Tibial nerve (tissue), 4 donors: Measurements from ENCODE around the gene PDE3A. TPM values are rescaled to one million over a fixed set of nuclear protein-coding genes. Genes with fewer than 3 reads are reported as not detected.

Source experiments
- DNase-seq, 2 donors: peaks; one replicate each; pipeline ENCODE4 v3.0.0-alpha.2; 2019; ENCODE audit warnings: low spot score in 2 of 2
- H3K27ac ChIP-seq, 4 donors: fragments of 200-600 bp; sonication (generic) in 3 of 4; one replicate each; pipeline ENCODE4 v1.5.1; 2017 to 2019; ENCODE audit warnings: mild to moderate bottlenecking in 1 of 4
- H3K27me3 ChIP-seq, 2 donors: fragments of 200-600 bp; sonication (generic) in 1 of 2; one replicate each; pipeline versions ENCODE4 v1.5.1 to v1.6.0; 2017 to 2019
- H3K36me3 ChIP-seq, 3 donors: fragments of 200-600 bp; sonication (generic); one replicate each; pipeline ENCODE4 v1.5.1; 2018 to 2019
- H3K4me1 ChIP-seq, 4 donors: fragments of 200-600 bp; sonication (generic) in 3 of 4; one replicate each; pipeline ENCODE4 v1.5.1; 2017 to 2019
- H3K4me3 ChIP-seq, 4 donors: fragments of 200-600 bp; sonication (generic) in 3 of 4; one replicate each; pipeline ENCODE4 v1.5.1; 2017 to 2019; ENCODE audit warnings: mild to moderate bottlenecking in 1 of 4, moderate library complexity in 1 of 4
- H3K9me3 ChIP-seq, 4 donors: fragments of 200-600 bp; sonication (generic) in 3 of 4; one replicate each; pipeline ENCODE4 v1.5.1; 2017 to 2019
- CTCF ChIP-seq, 5 experiments: fragments of 200-600 bp in 3 of 5; fragments of 450-650 bp in 2 of 5; sonication (generic) in 3 of 5; IDR thresholded peaks; one replicate each; pipeline ENCODE4 v1.5.1; 2016 to 2019; ENCODE audit warnings: antibody characterized with exemption in 5 of 5, mild to moderate bottlenecking in 3 of 5, moderate library complexity in 2 of 5
- EP300 ChIP-seq, 2 donors: sonication (generic); formaldehyde crosslinking; IDR thresholded peaks; one replicate each; pipeline ENCODE4 v1.6.1; 2017; ENCODE audit warnings: antibody characterized with exemption in 2 of 2, mild to moderate bottlenecking in 1 of 2
- POLR2A ChIP-seq, 2 donors: fragments of 450-650 bp; IDR thresholded peaks; one replicate each; pipeline ENCODE4 v1.6.1; 2017; ENCODE audit warnings: antibody characterized with exemption in 2 of 2, mild to moderate bottlenecking in 2 of 2, moderate library complexity in 2 of 2
- WGBS, 2 donors: methylation state at CpG; one replicate each; pipeline ENCODE4 v1.1.5; 2018; 5-methylcytosine and 5-hydroxymethylcytosine counted together
- total RNA-seq, 4 donors: library from RNA; depleted of rRNA; stranded (reverse); fragments of >200 nt; gene quantifications; one replicate each; pipeline ENCODE4 v1.1.0, GENCODE V29; 2016

PDE3A gene
- total RNA-seq, 4 donors from 2014 or later: 11.4 to 17.6 (median 12.9) TPM

- no peak overlapping the region for H3K27ac ChIP-seq
- DNase-seq: peak in 1 of 2 donors; percentile 15
- TF ChIP-seq POLR2A (IDR thresholded peaks at IDR 0.05): no peak
- peak; percentile 32 to 59 (median 47) for TF ChIP-seq CTCF (IDR thresholded peaks at IDR 0.05)
- WGBS, 2 donors: 30 to 37% methylated on average over 3 of the region's 3 CpGs
- no peaks in the 10 kb centered on the region for H3K27me3 ChIP-seq
- no peaks in the 10 kb centered on the region for H3K4me1 ChIP-seq
- no peaks in the 10 kb centered on the region for H3K9me3 ChIP-seq
- no peaks in the 10 kb centered on the region for H3K36me3 ChIP-seq
- H3K4me3 ChIP-seq: no peak overlapping the region
Observed at GRCh38 chr12:20646239-20646827, 278.0 kb downstream of the PDE3A start.

- no peaks in the 10 kb centered on the region for H3K4me1 ChIP-seq
- no peak for DNase-seq
- H3K9me3 ChIP-seq: no peaks in the 10 kb centered on the region
- no peak overlapping the region for H3K27ac ChIP-seq
- H3K36me3 ChIP-seq: no peaks in the 10 kb centered on the region
- H3K27me3 ChIP-seq: no peaks in the 10 kb centered on the region
- no peak overlapping the region for H3K4me3 ChIP-seq
- TF ChIP-seq CTCF (IDR thresholded peaks at IDR 0.05) (no peak), EP300 (IDR thresholded peaks at IDR 0.05) (no peak), POLR2A (IDR thresholded peaks at IDR 0.05) (no peak)
- 86 to 98% methylated on average over 2 of the region's 2 CpGs for WGBS, 2 donors
Observed at GRCh38 chr12:20653871-20654270, 285.5 kb downstream of the PDE3A start.

GRCh38 chr12:20656600-20656999, 288.3 kb downstream of the PDE3A start:
- Histone ChIP-seq H3K4me3 (no peak overlapping the region), H3K27ac (peak overlapping the region in 2 of 4 donors; percentile 11 to 50), H3K9me3 (peaks cover 0 to 19% (median 0%) of the 10 kb centered on the region in 4 donors), H3K36me3 (peaks cover 0 to 7% (median 0%) of the 10 kb centered on the region in 3 donors), H3K4me1 (no peaks in the 10 kb centered on the region), H3K27me3 (no peaks in the 10 kb centered on the region)
- peak in 1 of 2 donors; percentile 52 for DNase-seq
- 7 to 32% methylated on average over 1 of the region's 1 CpG for WGBS, 2 donors
- TF ChIP-seq EP300 (IDR thresholded peaks at IDR 0.05) (peak in 1 of 2 donors; percentile 17), POLR2A (IDR thresholded peaks at IDR 0.05) (no peak), CTCF (IDR thresholded peaks at IDR 0.05) (no peak)

GRCh38 chr12:20657496-20657895, 289.2 kb downstream of the PDE3A start:
- Histone ChIP-seq H3K27ac (peak overlapping the region in 1 of 4 donors; percentile 11), H3K4me3 (no peak overlapping the region), H3K4me1 (no peaks in the 10 kb centered on the region), H3K27me3 (no peaks in the 10 kb centered on the region), H3K36me3 (peaks cover 0 to 7% (median 0%) of the 10 kb centered on the region in 3 donors), H3K9me3 (peaks cover 0 to 19% (median 0%) of the 10 kb centered on the region in 4 donors)
- TF ChIP-seq EP300 (IDR thresholded peaks at IDR 0.05) (no peak), CTCF (IDR thresholded peaks at IDR 0.05) (no peak), POLR2A (IDR thresholded peaks at IDR 0.05) (no peak)
- DNase-seq: peak in 1 of 2 donors; percentile 7
- 42 to 53% methylated on average over 2 of the region's 2 CpGs for WGBS, 2 donors

GRCh38 chr12:20681334-20681733, 313.0 kb downstream of the PDE3A start:
- WGBS, 2 donors: 48 to 72% methylated on average over 4 of the region's 4 CpGs
- TF ChIP-seq EP300 (IDR thresholded peaks at IDR 0.05): no peak
- no peak for TF ChIP-seq POLR2A (IDR thresholded peaks at IDR 0.05)
- no peak for TF ChIP-seq CTCF (IDR thresholded peaks at IDR 0.05)
- Histone ChIP-seq H3K4me3 (no peak overlapping the region), H3K27ac (no peak overlapping the region), H3K9me3 (peaks cover 0 to 12% (median 2%) of the 10 kb centered on the region in 4 donors), H3K27me3 (no peaks in the 10 kb centered on the region), H3K36me3 (no peaks in the 10 kb centered on the region), H3K4me1 (peaks cover 0 to 5% (median 0%) of the 10 kb centered on the region in 4 donors)
- no peak for DNase-seq
